ENCODE results near the gene TTC34.

DNA sequence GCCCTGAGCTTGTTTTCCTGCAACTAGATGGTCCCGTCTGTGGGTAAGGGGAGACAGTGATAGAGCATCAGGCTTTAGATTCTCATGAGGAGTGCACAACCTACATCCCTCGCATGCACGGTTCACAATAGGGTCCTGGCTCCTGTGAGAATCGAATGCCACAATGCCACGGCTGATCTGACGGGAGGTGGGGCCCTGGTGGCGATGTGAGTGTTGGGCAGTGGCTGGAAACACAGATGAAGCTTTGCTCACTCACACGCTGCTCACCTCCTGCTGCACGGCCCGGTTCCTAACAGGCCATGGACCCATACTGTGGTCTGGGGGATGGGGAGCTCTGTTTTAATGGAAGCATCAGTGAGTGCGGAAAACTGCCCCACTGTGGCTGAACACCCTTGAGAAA lies 35.8 kb upstream of the TTC34 start:
- no peak for TF ChIP-seq POLR2A (IDR thresholded peaks at IDR 0.05; ENCODE audit: low read length)
- no peak for TF ChIP-seq GATA1 (IDR thresholded peaks at IDR 0.05; ENCODE audit: low read depth, low read length)
